Heart left ventricle (tissue), 16 donors: ENCODE measurements around the gene FNBP1L. TPM values are rescaled to one million over a fixed set of nuclear protein-coding genes. Genes with fewer than 3 reads are reported as not detected.

Experiments used
- ATAC-seq, 4 donors: fragments of 200-7000 bp; cut with Tn5 transposase; one replicate each; pipeline ENCODE4 v1.9.1; 2020 to 2022; ENCODE audit warnings: moderate library complexity in 4 of 4, mild to moderate bottlenecking in 3 of 4, moderate number of reproducible peaks in 1 of 4
- DNase-seq, 5 donors: peaks; one replicate each; pipeline ENCODE4 v3.0.0-alpha.2; 2020
- H3K27ac ChIP-seq, 12 donors: fragments of 200-600 bp; sonication (generic) in 4 of 12; one replicate each; pipeline versions ENCODE4 v1.5.0 to v1.8.0; 2016 to 2022; ENCODE audit warnings: mild to moderate bottlenecking in 2 of 12
- H3K27me3 ChIP-seq, 9 donors: fragments of 200-600 bp; sonication (generic) in 2 of 9; one replicate each; pipeline versions ENCODE4 v1.5.1 to v1.8.0; 2016 to 2022; ENCODE audit warnings: mild to moderate bottlenecking in 3 of 9
- H3K36me3 ChIP-seq, 9 donors: fragments of 200-600 bp; sonication (generic) in 2 of 9; one replicate each; pipeline versions ENCODE4 v1.5.0 to v1.8.0; 2018 to 2022; ENCODE audit warnings: mild to moderate bottlenecking in 2 of 9
- H3K4me1 ChIP-seq, 12 donors: fragments of 200-600 bp; sonication (generic) in 4 of 12; one replicate each; pipeline versions ENCODE4 v1.5.0 to v1.8.0; 2016 to 2022; ENCODE audit warnings: mild to moderate bottlenecking in 3 of 12
- H3K4me3 ChIP-seq, 12 donors: fragments of 200-600 bp; sonication (generic) in 4 of 12; one replicate each; pipeline versions ENCODE4 v1.5.0 to v1.8.0; 2017 to 2022; ENCODE audit warnings: mild to moderate bottlenecking in 9 of 12, moderate library complexity in 4 of 12
- H3K9me3 ChIP-seq, 12 donors: fragments of 200-600 bp; sonication (generic) in 4 of 12; one replicate each; pipeline versions ENCODE4 v1.5.0 to v1.8.0; 2016 to 2022; ENCODE audit warnings: mild to moderate bottlenecking in 1 of 12
- CTCF ChIP-seq, 12 donors: fragments of 200-600 bp; sonication (generic) in 4 of 12; IDR thresholded peaks; one replicate each; pipeline versions ENCODE4 v1.5.0 to v1.8.0; 2018 to 2022; ENCODE audit warnings: antibody characterized with exemption in 12 of 12, mild to moderate bottlenecking in 5 of 12
- POLR2A ChIP-seq, 2 donors: fragments of 450-650 bp; IDR thresholded peaks; one replicate each; pipeline ENCODE4 v1.6.1; 2017; ENCODE audit warnings: antibody characterized with exemption in 2 of 2, mild to moderate bottlenecking in 2 of 2, moderate library complexity in 2 of 2
- WGBS, 4 donors: extraction: QIAGEN DNeasy Blood & Tissue Kit in 2 of 4; methylation state at CpG; one replicate each; pipeline versions ENCODE4 v1.1.5 to v1.1.7; 2013 to 2018; 5-methylcytosine and 5-hydroxymethylcytosine counted together
- intact Hi-C, 10 donors: fragments of 100-400 bp; cut with DNase I; formaldehyde crosslinking; loops; one replicate each; pipeline versions ENCODE4 v1.11.1 to v1.14.2; 2022
- polyA plus RNA-seq, 2 donors: library from polyadenylated mRNA; stranded (reverse); fragments of 200-250 nt; gene quantifications; one replicate each; pipeline ENCODE4 v1.2.3, GENCODE V29; 2013
- total RNA-seq, 9 donors: library from RNA; depleted of rRNA in 2 of 9; stranded (reverse); fragments of >200 nt in 2 of 9; fragmentation: NEBNext Ultra II Directional in 3 of 9; extraction: Animal tissue kit (Norgen Biotek cat#: 25700) in 3 of 9; gene quantifications; one replicate each; pipeline versions ENCODE4 v1.1.0 to v1.2.4, GENCODE V29; 2016 to 2023
- donor health status: ischemic (EF 13 %, LVEDD 7.1; RV severe dilation, severe dysfunction).
- donor health status: healthy with polysubstance abuse.
- donor health status: DM: no; HTN: yes; CAD: no.
- donor health status: DM: no; HTN: no; CAD: no.
- donor health status: ischemic (EF 25% LVEDD 6.9; RV normal size, moderate dysfunction).
- donor health status: ischemic (EF 25% LVEDD 5.7; RV mildly dilated, moderate dysfunction).
- donor health status: healthy.
- donor health status: DM: yes; HTN: yes; CAD: no.
- donor health status: ischemic (EF 35%, LVEDD 5.7; RV mildly dilated, moderate dysfunction).
- donor health status: nonischemic (EF 11% LVEDD 7.7; RV severe dilation, severe dysfunction).
- donor health status: DM: yes; HTN: yes; CAD: no.
- donor health status: PGD.
- donor health status: ischemic (EF 29% LVEDD 5.4; RV normal size, mild dysfunction).
- donor health status: nonischemic (EF 23%, LVEDD 6.1; RV moderate dilation, normal function).

Gene FNBP1L
- total and polyA plus RNA-seq, 11 donors, result 12.4 to 38.8 (median 23.4) TPM

GRCh38 chr1:93591676-93592550 is 144.0 kb downstream of the FNBP1L start:
- ATAC-seq (peak in 1 of 4 donors; percentile 2), DNase-seq (no peak)
- peak overlapping the region in 5 of 12 donors; percentile 13 to 56 (median 44) for H3K27ac ChIP-seq
- TF ChIP-seq CTCF (IDR thresholded peaks at IDR 0.05), result no peak
- no peak for TF ChIP-seq POLR2A (IDR thresholded peaks at IDR 0.05)
- peaks cover 0 to 52% (median 31%) of the 10 kb centered on the region in 9 donors for H3K36me3 ChIP-seq
- no peaks in the 10 kb centered on the region for H3K9me3 ChIP-seq
- intact Hi-C loops, result no loop called here
- 68 to 82% (median 78%) methylated on average over 10 to 17 of the region's 17 CpGs for WGBS, 4 donors
- peaks cover 0 to 78% (median 54%) of the 10 kb centered on the region in 12 donors for H3K4me1 ChIP-seq
- no peak overlapping the region for H3K4me3 ChIP-seq
- H3K27me3 ChIP-seq, result no peaks in the 10 kb centered on the region

- TF ChIP-seq CTCF (IDR thresholded peaks at IDR 0.05), result no peak
These were observed 144.6 kb downstream of the FNBP1L start for GRCh38 chr1:93592551-93592949.

GRCh38 chr1:93593854-93594602 is 146.1 kb downstream of the FNBP1L start:
- H3K4me1 ChIP-seq, result peaks cover 0 to 80% (median 69%) of the 10 kb centered on the region in 12 donors
- intact Hi-C loops, result no loop called here

More at GRCh38 chr1:93592551-93592949, 144.6 kb downstream of the FNBP1L start:
- no peaks in the 10 kb centered on the region for H3K27me3 ChIP-seq
- ATAC-seq (peak in 3 of 4 donors; percentile 32 to 46 (median 32)), DNase-seq (no peak)
- H3K4me3 ChIP-seq, result no peak overlapping the region
- WGBS, 4 donors, result 86 to 89% (median 87%) methylated on average over 5 to 6 of the region's 6 CpGs
- peaks cover 0 to 46% (median 26%) of the 10 kb centered on the region in 9 donors for H3K36me3 ChIP-seq
- peak overlapping the region in 10 of 12 donors; percentile 5 to 56 (median 33) for H3K27ac ChIP-seq
- peaks cover 0 to 78% (median 60%) of the 10 kb centered on the region in 12 donors for H3K4me1 ChIP-seq
- no peaks in the 10 kb centered on the region for H3K9me3 ChIP-seq
- intact Hi-C loops, result no loop called here

More at GRCh38 chr1:93593854-93594602, 146.1 kb downstream of the FNBP1L start:
- Histone ChIP-seq H3K9me3 (no peaks in the 10 kb centered on the region), H3K27me3 (no peaks in the 10 kb centered on the region), H3K27ac (peak overlapping the region in 6 of 12 donors; percentile 7 to 56 (median 24)), H3K36me3 (peaks cover 0 to 31% (median 13%) of the 10 kb centered on the region in 9 donors), H3K4me3 (no peak overlapping the region)
- TF ChIP-seq POLR2A (IDR thresholded peaks at IDR 0.05) (no peak), CTCF (IDR thresholded peaks at IDR 0.05) (no peak)
- no peak for DNase-seq
- ATAC-seq, result no peak
- WGBS, 4 donors, result 89 to 95% (median 91%) methylated on average over 13 of the region's 13 CpGs
